NCI-H2107 (cell line): ENCODE results near the gene C18orf63.
"Not testable (repeated sequence)": the region's sequence is repeated elsewhere in the genome, so short reads cannot be mapped to it uniquely, and the experiment has no call there.

ENCODE experiments used
- DNase-seq: peaks from one replicate; lab custom pipeline; 2025; lab: John Stamatoyannopoulos, UW

C18orf63 gene

GRCh38 chr18:74315464-74316256 is at the start of gene C18orf63:
Gene C18orf63, plus strand, starts transcription at chr18:74315839. Its CDS starts 2,027 bp downstream, at chr18:74317866.
- no peak for DNase-seq

- no peak for DNase-seq
Measured at GRCh38 chr18:74266161-74266560, 49.5 kb upstream of the C18orf63 start.

GRCh38 chr18:74268175-74268574 is 47.5 kb upstream of the C18orf63 start:
- DNase-seq = no peak

GRCh38 chr18:74268933-74269620 is 46.6 kb upstream of the C18orf63 start:
- no peak for DNase-seq

GRCh38 chr18:74271635-74272034 is 44.0 kb upstream of the C18orf63 start:
- no peak for DNase-seq

GRCh38 chr18:74273394-74273793 is 42.2 kb upstream of the C18orf63 start:
- no peak for DNase-seq

GRCh38 chr18:74274700-74275099 is 40.9 kb upstream of the C18orf63 start:
- DNase-seq = no peak

- no peak for DNase-seq
Measured at GRCh38 chr18:74275736-74276135, 39.9 kb upstream of the C18orf63 start.

GRCh38 chr18:74276609-74277008 is 39.0 kb upstream of the C18orf63 start:
- no peak for DNase-seq

GRCh38 chr18:74277296-74277695 is 38.3 kb upstream of the C18orf63 start:
- DNase-seq = no peak

- no peak for DNase-seq
Measured at GRCh38 chr18:74278058-74278457, 37.6 kb upstream of the C18orf63 start.

- no peak for DNase-seq
Measured at GRCh38 chr18:74278983-74279382, 36.7 kb upstream of the C18orf63 start.

- DNase-seq = peak; percentile 62
Measured at GRCh38 chr18:74281011-74281979, 34.3 kb upstream of the C18orf63 start.

- DNase-seq = no peak
Measured at GRCh38 chr18:74281980-74282754, 33.5 kb upstream of the C18orf63 start.

GRCh38 chr18:74282755-74283554 is 32.7 kb upstream of the C18orf63 start:
- no peak for DNase-seq

- DNase-seq = no peak
Measured at GRCh38 chr18:74283646-74284045, 32.0 kb upstream of the C18orf63 start.

- peak; percentile 32 for DNase-seq
Measured at GRCh38 chr18:74284191-74284979, 31.3 kb upstream of the C18orf63 start.

GRCh38 chr18:74284980-74285355 is 30.7 kb upstream of the C18orf63 start:
- no peak for DNase-seq

GRCh38 chr18:74285583-74285982 is 30.1 kb upstream of the C18orf63 start:
- DNase-seq = not testable (repeated sequence)
